ENCODE results near the gene AAMP.

DNA sequence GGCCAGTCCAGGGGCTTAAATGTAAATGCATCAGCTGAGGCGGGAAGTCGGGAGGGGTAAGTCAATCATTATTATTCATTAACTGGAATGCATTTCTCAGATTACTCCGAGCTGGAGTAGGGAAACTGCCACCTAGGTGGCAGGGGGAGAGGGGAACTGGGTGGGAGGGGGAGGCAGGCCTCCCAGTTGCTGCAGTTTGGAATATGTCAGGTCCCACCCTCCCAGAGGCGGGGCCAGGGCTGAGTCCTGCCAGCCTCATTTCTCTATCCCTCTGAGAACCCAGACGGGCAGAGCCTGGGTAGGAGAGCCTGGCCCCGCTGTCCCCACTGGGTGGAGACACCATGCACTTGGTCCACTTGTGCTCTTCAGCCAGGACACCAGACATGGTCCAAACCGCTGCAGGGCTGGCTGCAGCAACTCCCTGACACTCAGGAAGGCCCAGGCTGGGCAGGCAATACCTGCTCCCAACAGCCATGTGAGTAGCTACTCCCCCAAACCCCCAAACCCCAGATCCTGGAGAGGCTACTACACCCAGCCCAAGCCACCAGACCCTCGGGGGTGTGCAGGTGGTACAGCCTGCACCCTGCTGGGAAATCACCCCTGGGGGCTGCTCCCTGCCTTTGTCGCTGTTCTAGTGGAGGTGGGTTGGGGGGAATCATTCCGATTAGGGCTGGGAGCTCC lies 9.1 kb downstream of the AAMP start, which contains the start of gene GPBAR1:
- TF ChIP-seq, protein P1, sequence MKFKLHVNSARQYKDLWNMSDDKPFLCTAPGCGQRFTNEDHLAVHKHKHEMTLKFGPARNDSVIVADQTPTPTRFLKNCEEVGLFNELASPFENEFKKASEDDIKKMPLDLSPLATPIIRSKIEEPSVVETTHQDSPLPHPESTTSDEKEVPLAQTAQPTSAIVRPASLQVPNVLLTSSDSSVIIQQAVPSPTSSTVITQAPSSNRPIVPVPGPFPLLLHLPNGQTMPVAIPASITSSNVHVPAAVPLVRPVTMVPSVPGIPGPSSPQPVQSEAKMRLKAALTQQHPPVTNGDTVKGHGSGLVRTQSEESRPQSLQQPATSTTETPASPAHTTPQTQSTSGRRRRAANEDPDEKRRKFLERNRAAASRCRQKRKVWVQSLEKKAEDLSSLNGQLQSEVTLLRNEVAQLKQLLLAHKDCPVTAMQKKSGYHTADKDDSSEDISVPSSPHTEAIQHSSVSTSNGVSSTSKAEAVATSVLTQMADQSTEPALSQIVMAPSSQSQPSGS (CRISPR knock-in tag; IDR thresholded peaks at IDR 0.05; ENCODE audit: borderline replicate concordance, low read depth): no peak
- TF ChIP-seq, protein P2, sequence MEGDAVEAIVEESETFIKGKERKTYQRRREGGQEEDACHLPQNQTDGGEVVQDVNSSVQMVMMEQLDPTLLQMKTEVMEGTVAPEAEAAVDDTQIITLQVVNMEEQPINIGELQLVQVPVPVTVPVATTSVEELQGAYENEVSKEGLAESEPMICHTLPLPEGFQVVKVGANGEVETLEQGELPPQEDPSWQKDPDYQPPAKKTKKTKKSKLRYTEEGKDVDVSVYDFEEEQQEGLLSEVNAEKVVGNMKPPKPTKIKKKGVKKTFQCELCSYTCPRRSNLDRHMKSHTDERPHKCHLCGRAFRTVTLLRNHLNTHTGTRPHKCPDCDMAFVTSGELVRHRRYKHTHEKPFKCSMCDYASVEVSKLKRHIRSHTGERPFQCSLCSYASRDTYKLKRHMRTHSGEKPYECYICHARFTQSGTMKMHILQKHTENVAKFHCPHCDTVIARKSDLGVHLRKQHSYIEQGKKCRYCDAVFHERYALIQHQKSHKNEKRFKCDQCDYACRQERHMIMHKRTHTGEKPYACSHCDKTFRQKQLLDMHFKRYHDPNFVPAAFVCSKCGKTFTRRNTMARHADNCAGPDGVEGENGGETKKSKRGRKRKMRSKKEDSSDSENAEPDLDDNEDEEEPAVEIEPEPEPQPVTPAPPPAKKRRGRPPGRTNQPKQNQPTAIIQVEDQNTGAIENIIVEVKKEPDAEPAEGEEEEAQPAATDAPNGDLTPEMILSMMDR (IDR thresholded peaks at IDR 0.05): no peak
- no peak for TF ChIP-seq SP1 (CRISPR knock-in tag; conservative IDR thresholded peaks at IDR 0.05)
- TF ChIP-seq, protein P3, sequence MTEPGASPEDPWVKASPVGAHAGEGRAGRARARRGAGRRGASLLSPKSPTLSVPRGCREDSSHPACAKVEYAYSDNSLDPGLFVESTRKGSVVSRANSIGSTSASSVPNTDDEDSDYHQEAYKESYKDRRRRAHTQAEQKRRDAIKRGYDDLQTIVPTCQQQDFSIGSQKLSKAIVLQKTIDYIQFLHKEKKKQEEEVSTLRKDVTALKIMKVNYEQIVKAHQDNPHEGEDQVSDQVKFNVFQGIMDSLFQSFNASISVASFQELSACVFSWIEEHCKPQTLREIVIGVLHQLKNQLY (CRISPR knock-in tag; IDR thresholded peaks at IDR 0.05): no peak
- TF ChIP-seq, protein P4, sequence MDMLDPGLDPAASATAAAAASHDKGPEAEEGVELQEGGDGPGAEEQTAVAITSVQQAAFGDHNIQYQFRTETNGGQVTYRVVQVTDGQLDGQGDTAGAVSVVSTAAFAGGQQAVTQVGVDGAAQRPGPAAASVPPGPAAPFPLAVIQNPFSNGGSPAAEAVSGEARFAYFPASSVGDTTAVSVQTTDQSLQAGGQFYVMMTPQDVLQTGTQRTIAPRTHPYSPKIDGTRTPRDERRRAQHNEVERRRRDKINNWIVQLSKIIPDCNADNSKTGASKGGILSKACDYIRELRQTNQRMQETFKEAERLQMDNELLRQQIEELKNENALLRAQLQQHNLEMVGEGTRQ (CRISPR knock-in tag; IDR thresholded peaks at IDR 0.05): no peak
